HCT116 (cell line): ENCODE measurements around the gene FAXC. TPM values are rescaled to one million over a fixed set of nuclear protein-coding genes. Genes with fewer than 3 reads are reported as not detected.

Experiments
- ATAC-seq: fragments of 200-7000 bp; cut with Tn5 transposase; 2 replicates; pipeline ENCODE4 v1.9.1; 2020; ENCODE audit warnings: mild to moderate bottlenecking, moderate library complexity
- BruUV-seq: library from RNA; stranded (reverse); fragments of 400-500 nt; replicated peaks from 2 replicates; lab custom pipeline; 2021; lab: Mats Ljungman, UMichigan
- CTCF ChIA-PET: fragments of 300-600 bp; sonication (Branson Sonifier 250); formaldehyde crosslinking; loops from one replicate; lab custom pipeline; 2021; ENCODE audit warnings: antibody characterized with exemption; lab: Charles Lee
- POLR2A ChIA-PET: fragments of 300-600, 350-600 bp; sonication (Branson Sonifier 250); formaldehyde crosslinking; loops from one replicate; lab custom pipeline; 2021; ENCODE audit warnings: antibody characterized with exemption; lab: Charles Lee
- RAD21 ChIA-PET, 2 experiments: fragments of 300-600 bp; sonication (Branson Sonifier 250); formaldehyde crosslinking; loops; one replicate each; lab custom pipeline; 2023; ENCODE audit warnings: low total read pairs in 2 of 2; ENCODE audit not compliant: uncharacterized antibody in 2 of 2, unreplicated experiment in 2 of 2, low non-redundant PET in 1 of 2; lab: Charles Lee
- DNase-seq: peaks from one replicate; pipeline ENCODE4 v3.0.0-alpha.2; 2010; ENCODE audit warnings: low read depth, low spot score
- H2AFZ ChIP-seq: fragments of 200-600 bp; shearing (Covaris generic), sonication (generic); 2 replicates; pipeline ENCODE4 v1.6.1; 2017; ENCODE audit warnings: low read depth, mixed run types, mixed read lengths, antibody characterized with exemption, low read length; ENCODE audit not compliant: poor library complexity, severe bottlenecking
- H3K27ac ChIP-seq: 2 replicates; pipeline ENCODE4 v1.5.1; 2012; ENCODE audit warnings: low read depth, low read length
- H3K27me3 ChIP-seq: fragments of 200-600 bp; sonication (generic); 2 replicates; pipeline ENCODE4 v1.6.1; 2016; ENCODE audit warnings: mixed run types, low read length, mixed read lengths; ENCODE audit not compliant: insufficient read depth
- H3K36me3 ChIP-seq, 2 experiments: fragments of 200-500 bp in 1 of 2; fragments of 200-600 bp in 1 of 2; sonication (Bioruptor generic) in 1 of 2; sonication (generic) in 1 of 2; 2 replicates each; pipeline versions ENCODE4 v1.5.1 to v1.6.1; 2014 to 2016; ENCODE audit warnings: low read length in 2 of 2, inconsistent platforms in 1 of 2, mixed read lengths in 1 of 2, mixed run types in 1 of 2; ENCODE audit not compliant: insufficient read depth in 2 of 2, control insufficient read depth in 1 of 2
- H3K4me1 ChIP-seq, 2 experiments: fragments of 200-600 bp in 1 of 2; sonication (generic) in 1 of 2; 2 replicates each; pipeline versions ENCODE4 v1.5.1 to v1.6.1; 2012 to 2017; ENCODE audit warnings: low read length in 2 of 2, inconsistent platforms in 1 of 2, mild to moderate bottlenecking in 1 of 2, mixed read lengths in 1 of 2, mixed run types in 1 of 2, moderate library complexity in 1 of 2; ENCODE audit not compliant: insufficient read depth in 2 of 2, control insufficient read depth in 1 of 2
- H3K4me2 ChIP-seq: fragments of 200-600 bp; sonication (generic); 2 replicates; pipeline ENCODE4 v1.6.1; 2017; ENCODE audit warnings: mixed run types, low read length, mixed read lengths
- H3K4me3 ChIP-seq, 2 experiments: fragments of 200-600 bp in 1 of 2; sonication (generic) in 1 of 2; replicated peaks in 1 of 2; 2 replicates each; pipeline ENCODE4 v1.5.1; 2011 to 2016; ENCODE audit warnings: low read length in 2 of 2, control low read depth in 1 of 2, low read depth in 1 of 2, mild to moderate bottlenecking in 1 of 2, mixed read lengths in 1 of 2, mixed run types in 1 of 2
- H3K79me2 ChIP-seq: fragments of 200-600 bp; sonication (generic); 2 replicates; pipeline ENCODE4 v1.6.1; 2017; ENCODE audit warnings: mild to moderate bottlenecking, mixed run types, low read length, moderate library complexity, mixed read lengths; ENCODE audit not compliant: insufficient read depth
- H3K9ac ChIP-seq: fragments of 200-600 bp; sonication (generic); 2 replicates; pipeline ENCODE4 v1.6.1; 2016; ENCODE audit warnings: low read length, mixed read lengths
- H3K9me2 ChIP-seq: fragments of 200-600 bp; sonication (generic), shearing (Covaris generic); 2 replicates; pipeline ENCODE4 v1.6.1; 2017; ENCODE audit warnings: mixed run types, mild to moderate bottlenecking, moderate library complexity; ENCODE audit not compliant: insufficient read depth
- H3K9me3 ChIP-seq, 2 experiments: fragments of 200-500 bp in 1 of 2; fragments of 200-600 bp in 1 of 2; sonication (Bioruptor generic) in 1 of 2; sonication (generic) in 1 of 2; 2 replicates each; pipeline ENCODE4 v1.6.1; 2014 to 2017; ENCODE audit warnings: low read length in 2 of 2, mixed read lengths in 2 of 2, inconsistent platforms in 1 of 2, low read depth in 1 of 2, mild to moderate bottlenecking in 1 of 2, mixed run types in 1 of 2, moderate library complexity in 1 of 2; ENCODE audit not compliant: control insufficient read depth in 1 of 2, insufficient read depth in 1 of 2
- H4K20me1 ChIP-seq: fragments of 200-600 bp; sonication (generic), shearing (Covaris generic); 2 replicates; pipeline ENCODE4 v1.6.1; 2017; ENCODE audit warnings: mixed run types, mild to moderate bottlenecking, moderate library complexity; ENCODE audit not compliant: insufficient read depth
- CBX3 ChIP-seq: IDR thresholded peaks from 2 replicates; pipeline ENCODE4 v1.6.1; 2012; ENCODE audit warnings: low read depth
- CEBPB ChIP-seq: IDR thresholded peaks from 2 replicates; pipeline ENCODE4 v1.6.1; 2012; ENCODE audit warnings: low read depth
- EGR1 ChIP-seq: IDR thresholded peaks from 2 replicates; pipeline ENCODE4 v1.6.1; 2012; ENCODE audit warnings: low read depth
- POLR2A ChIP-seq: IDR thresholded peaks from 2 replicates; pipeline ENCODE4 v1.7.0; 2011; ENCODE audit warnings: borderline replicate concordance; ENCODE audit not compliant: insufficient read depth, insufficient read length; ENCODE audit errors: extremely low read depth
- POLR2AphosphoS5 ChIP-seq: IDR thresholded peaks from 2 replicates; pipeline ENCODE4 v1.6.1; 2011; ENCODE audit warnings: mild to moderate bottlenecking, low read depth, low read length, moderate library complexity
- RAD21 ChIP-seq: IDR thresholded peaks from 2 replicates; pipeline ENCODE4 v1.6.1; 2012; ENCODE audit warnings: low read depth, mild to moderate bottlenecking
- SIN3A ChIP-seq: IDR thresholded peaks from 2 replicates; pipeline ENCODE4 v1.6.1; 2012; ENCODE audit warnings: low read depth
- SRF ChIP-seq: IDR thresholded peaks from 2 replicates; pipeline ENCODE4 v1.6.1; 2012; ENCODE audit warnings: low read depth
- ZNF274 ChIP-seq: fragments of 200-500 bp; sonication (Bioruptor generic); IDR thresholded peaks from 2 replicates; pipeline ENCODE4 v1.6.1; 2014; ENCODE audit warnings: mild to moderate bottlenecking, low read depth, low read length, inconsistent platforms
- intact Hi-C: fragments of 100-400 bp; cut with micrococcal nuclease; formaldehyde crosslinking; loops from 2 replicates; pipeline ENCODE4 v1.10.0; 2022
- total RNA-seq: library from RNA; stranded (reverse); gene quantifications from one replicate; pipeline ENCODE4 v1.2.1, GENCODE V29; 2021; ENCODE audit not compliant: unreplicated experiment
- TF ChIP-seq, protein P1 (sequence below), 3 experiments: fragments of 200-600 bp in 1 of 3; sonication (generic) in 1 of 3; IDR thresholded peaks in 2 of 3; conservative IDR thresholded peaks in 1 of 3; 2 replicates each; pipeline ENCODE4 v1.5.1; 2012 to 2017; ENCODE audit warnings: low read depth in 2 of 3, low read length in 2 of 3, antibody characterized with exemption in 1 of 3, borderline replicate concordance in 1 of 3, control low read depth in 1 of 3, mild to moderate bottlenecking in 1 of 3, mixed read lengths in 1 of 3, mixed run types in 1 of 3, moderate library complexity in 1 of 3; ENCODE audit not compliant: insufficient read depth in 1 of 3
- TF ChIP-seq, protein P2 (sequence below): IDR thresholded peaks from 2 replicates; pipeline ENCODE4 v1.6.1; 2012

Gene FAXC
- total RNA-seq, 1 experiment from 2014 or later = 4.7 TPM

DNA sequence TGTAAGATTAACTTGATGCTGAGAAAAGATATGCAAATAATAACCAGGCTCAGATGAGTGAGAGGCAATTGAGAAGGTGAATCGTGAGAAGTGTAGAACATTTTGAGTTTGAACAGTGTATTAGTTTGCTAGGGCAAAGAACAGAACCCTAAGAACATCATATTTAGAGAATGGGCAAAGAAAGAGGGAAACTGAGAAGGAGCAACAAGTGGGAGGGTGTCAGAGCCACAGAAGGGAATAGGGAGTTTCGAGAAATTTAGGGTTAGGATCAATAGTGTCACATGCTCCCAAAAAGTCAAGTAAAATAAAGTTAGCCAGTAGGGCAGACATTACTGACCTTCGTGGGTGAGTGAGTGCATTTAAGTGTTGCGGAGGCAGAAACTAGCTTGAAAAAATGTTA is 5.5 kb upstream of the FAXC start:
- ATAC-seq (no peak), DNase-seq (no peak)
- ChIA-PET CTCF (interaction anchor here (1.3 kb wide), 1 partner anchor 25 kb away, joined by 3 read pairs; no protein-coding TSS in a partner anchor), RAD21 (no interaction called here), POLR2A (no interaction called here)
- BruUV-seq = no TSS peak
- Histone ChIP-seq H3K9me2 (no peaks in the 10 kb centered on the region), H3K4me2 (no peak overlapping the region), H4K20me1 (no peaks in the 10 kb centered on the region), H3K9ac (no peak overlapping the region), H3K36me3 (no peaks in the 10 kb centered on the region), H3K27me3 (no peaks in the 10 kb centered on the region), H2AFZ (no peak overlapping the region), H3K9me3 (no peaks in the 10 kb centered on the region), H3K4me3 (no peak overlapping the region), H3K4me1 (peaks cover 8 to 12% of the 10 kb centered on the region in 2 experiments; a peak in 3 of 4 replicates), H3K79me2 (no peaks in the 10 kb centered on the region), H3K27ac (no peak overlapping the region)
- intact Hi-C loops = no loop called here
- TF ChIP-seq ZNF274 = no peak
- no peak for TF ChIP-seq SRF
- TF ChIP-seq, protein P1, sequence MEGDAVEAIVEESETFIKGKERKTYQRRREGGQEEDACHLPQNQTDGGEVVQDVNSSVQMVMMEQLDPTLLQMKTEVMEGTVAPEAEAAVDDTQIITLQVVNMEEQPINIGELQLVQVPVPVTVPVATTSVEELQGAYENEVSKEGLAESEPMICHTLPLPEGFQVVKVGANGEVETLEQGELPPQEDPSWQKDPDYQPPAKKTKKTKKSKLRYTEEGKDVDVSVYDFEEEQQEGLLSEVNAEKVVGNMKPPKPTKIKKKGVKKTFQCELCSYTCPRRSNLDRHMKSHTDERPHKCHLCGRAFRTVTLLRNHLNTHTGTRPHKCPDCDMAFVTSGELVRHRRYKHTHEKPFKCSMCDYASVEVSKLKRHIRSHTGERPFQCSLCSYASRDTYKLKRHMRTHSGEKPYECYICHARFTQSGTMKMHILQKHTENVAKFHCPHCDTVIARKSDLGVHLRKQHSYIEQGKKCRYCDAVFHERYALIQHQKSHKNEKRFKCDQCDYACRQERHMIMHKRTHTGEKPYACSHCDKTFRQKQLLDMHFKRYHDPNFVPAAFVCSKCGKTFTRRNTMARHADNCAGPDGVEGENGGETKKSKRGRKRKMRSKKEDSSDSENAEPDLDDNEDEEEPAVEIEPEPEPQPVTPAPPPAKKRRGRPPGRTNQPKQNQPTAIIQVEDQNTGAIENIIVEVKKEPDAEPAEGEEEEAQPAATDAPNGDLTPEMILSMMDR (IDR thresholded peaks at IDR 0.05 in 2 of 3, conservative IDR thresholded peaks at IDR 0.05 in 1 of 3; ENCODE audit: borderline replicate concordance in 1 of 3, insufficient read depth in 1 of 3, low read depth in 2 of 3, low read length in 2 of 3) = no peak
- TF ChIP-seq CBX3 = no peak
- TF ChIP-seq POLR2A = no peak
- TF ChIP-seq CEBPB = no peak
- TF ChIP-seq RAD21 = no peak
- TF ChIP-seq POLR2AphosphoS5 = no peak
- TF ChIP-seq EGR1 = no peak
- TF ChIP-seq, protein P2, sequence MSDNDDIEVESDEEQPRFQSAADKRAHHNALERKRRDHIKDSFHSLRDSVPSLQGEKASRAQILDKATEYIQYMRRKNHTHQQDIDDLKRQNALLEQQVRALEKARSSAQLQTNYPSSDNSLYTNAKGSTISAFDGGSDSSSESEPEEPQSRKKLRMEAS = no peak
- TF ChIP-seq SIN3A = no peak
